ENCODE data around the gene ATG10. TPM values are rescaled to one million over a fixed set of nuclear protein-coding genes. Genes with fewer than 3 reads are reported as not detected.
"Not testable (repeated sequence)": the region's sequence is repeated elsewhere in the genome, so short reads cannot be mapped to it uniquely, and the experiment has no call there.

The ATG10 gene
- total RNA-seq, 1 donor from 2014 or later: 6.4 TPM

GRCh38 chr5:82106756-82107155, 134.9 kb downstream of the ATG10 start:
- no peak for TF ChIP-seq CTCF (IDR thresholded peaks at IDR 0.05; ENCODE audit: insufficient read depth, low read length, poor library complexity, severe bottlenecking)
- H3K36me3 ChIP-seq (ENCODE audit: control insufficient read depth, insufficient read depth, low read length): no peaks in the 10 kb centered on the region
- no peaks in the 10 kb centered on the region for H3K27me3 ChIP-seq (ENCODE audit: control insufficient read depth, insufficient read depth, low read length)
- DNase-seq (ENCODE audit: low read depth): no peak
- no peak overlapping the region for H3K4me3 ChIP-seq (ENCODE audit: low read depth, low read length)

- peak; percentile 37 for TF ChIP-seq CTCF (IDR thresholded peaks at IDR 0.05; ENCODE audit: insufficient read depth, low read length, poor library complexity, severe bottlenecking)
- Histone ChIP-seq H3K4me3 (ENCODE audit: low read depth, low read length) (no peak overlapping the region), H3K27me3 (ENCODE audit: control insufficient read depth, insufficient read depth, low read length) (no peaks in the 10 kb centered on the region), H3K36me3 (ENCODE audit: control insufficient read depth, insufficient read depth, low read length) (no peaks in the 10 kb centered on the region)
- no peak for DNase-seq (ENCODE audit: low read depth)
Measured at GRCh38 chr5:82107267-82107666, 135.4 kb downstream of the ATG10 start.

GRCh38 chr5:82109013-82109412, 137.2 kb downstream of the ATG10 start:
- DNase-seq (ENCODE audit: low read depth): no peak
- Histone ChIP-seq H3K4me3 (ENCODE audit: low read depth, low read length) (no peak overlapping the region), H3K36me3 (ENCODE audit: control insufficient read depth, insufficient read depth, low read length) (no peaks in the 10 kb centered on the region), H3K27me3 (ENCODE audit: control insufficient read depth, insufficient read depth, low read length) (no peaks in the 10 kb centered on the region)
- TF ChIP-seq CTCF (IDR thresholded peaks at IDR 0.05; ENCODE audit: insufficient read depth, low read length, poor library complexity, severe bottlenecking): no peak

GRCh38 chr5:82109915-82110314, 138.1 kb downstream of the ATG10 start:
- not testable (repeated sequence) for H3K36me3 ChIP-seq (ENCODE audit: control insufficient read depth, insufficient read depth, low read length); DNase-seq (ENCODE audit: low read depth); H3K4me3 ChIP-seq (ENCODE audit: low read depth, low read length); H3K27me3 ChIP-seq (ENCODE audit: control insufficient read depth, insufficient read depth, low read length)

- DNase-seq (ENCODE audit: low read depth): no peak
- TF ChIP-seq CTCF (IDR thresholded peaks at IDR 0.05; ENCODE audit: insufficient read depth, low read length, poor library complexity, severe bottlenecking): no peak
- Histone ChIP-seq H3K36me3 (ENCODE audit: control insufficient read depth, insufficient read depth, low read length) (no peaks in the 10 kb centered on the region), H3K27me3 (ENCODE audit: control insufficient read depth, insufficient read depth, low read length) (no peaks in the 10 kb centered on the region), H3K4me3 (ENCODE audit: low read depth, low read length) (no peak overlapping the region)
Measured at GRCh38 chr5:82111191-82111590, 139.4 kb downstream of the ATG10 start.

GRCh38 chr5:82115858-82116257, 144.0 kb downstream of the ATG10 start:
- Histone ChIP-seq H3K4me3 (ENCODE audit: low read depth, low read length) (no peak overlapping the region), H3K36me3 (ENCODE audit: control insufficient read depth, insufficient read depth, low read length) (no peaks in the 10 kb centered on the region), H3K27me3 (ENCODE audit: control insufficient read depth, insufficient read depth, low read length) (no peaks in the 10 kb centered on the region)
- TF ChIP-seq CTCF (IDR thresholded peaks at IDR 0.05; ENCODE audit: insufficient read depth, low read length, poor library complexity, severe bottlenecking): no peak
- no peak for DNase-seq (ENCODE audit: low read depth)
